Endometrial microvascular endothelial cells (primary cell): ENCODE data around the gene COBL. TPM values are rescaled to one million over a fixed set of nuclear protein-coding genes. Genes with fewer than 3 reads are reported as not detected.

Experiments
- in situ Hi-C: cut with HindIII; loops from 2 replicates; pipeline ENCODE4 v1.10.0; 2017; ENCODE audit warnings: low sequenced_read_pairs, low pct_unique_long_range_greater_than_20kb; ENCODE audit errors: inconsistent ontology term
- total RNA-seq: library from RNA; depleted of rRNA; stranded (reverse); fragments of >200 nt; gene quantifications from one replicate; pipeline ENCODE4 v1.2.3, GENCODE V29; 2015; ENCODE audit errors: inconsistent ontology term

COBL gene
- total RNA-seq, 1 donor from 2014 or later: not detected

GRCh38 chr7:51144178-51144577, 172.4 kb downstream of the COBL start:
- in situ Hi-C loops: loop anchor here (25.0 kb wide), 3 partner anchors 332 to 707 kb away; no protein-coding TSS in a partner anchor

- in situ Hi-C loops: loop anchor here (25.0 kb wide), 3 partner anchors 331 to 706 kb away; no protein-coding TSS in a partner anchor
Measured at GRCh38 chr7:51142741-51143385, 173.7 kb downstream of the COBL start.

- in situ Hi-C loops: loop anchor here (25.0 kb wide), 3 partner anchors 329 to 704 kb away; no protein-coding TSS in a partner anchor
Measured at GRCh38 chr7:51141451-51142003, 175.1 kb downstream of the COBL start.

- in situ Hi-C loops: loop anchor here (25.0 kb wide), 3 partner anchors 328 to 703 kb away; no protein-coding TSS in a partner anchor
Measured at GRCh38 chr7:51140199-51141164, 176.1 kb downstream of the COBL start.

GRCh38 chr7:51139796-51140195, 176.8 kb downstream of the COBL start:
- in situ Hi-C loops: loop anchor here (10.0 to 25.0 kb wide), 4 partner anchors 185 to 702 kb away; no protein-coding TSS in a partner anchor

GRCh38 chr7:51138123-51139085, 178.2 kb downstream of the COBL start:
- in situ Hi-C loops: loop anchor here (10.0 to 25.0 kb wide), 4 partner anchors 184 to 701 kb away; no protein-coding TSS in a partner anchor

- in situ Hi-C loops: loop anchor here (10.0 to 25.0 kb wide), 4 partner anchors 181 to 698 kb away; no protein-coding TSS in a partner anchor
Measured at GRCh38 chr7:51135576-51135975, 181.0 kb downstream of the COBL start.

GRCh38 chr7:51134013-51134441, 182.6 kb downstream of the COBL start:
- in situ Hi-C loops: loop anchor here (10.0 to 25.0 kb wide), 4 partner anchors 179 to 697 kb away; no protein-coding TSS in a partner anchor

GRCh38 chr7:51132661-51133060, 183.9 kb downstream of the COBL start:
- in situ Hi-C loops: loop anchor here (10.0 to 25.0 kb wide), 4 partner anchors 178 to 695 kb away; no protein-coding TSS in a partner anchor

GRCh38 chr7:51129527-51130472, 186.8 kb downstream of the COBL start:
- in situ Hi-C loops: loop anchor here (10.0 to 25.0 kb wide), 4 partner anchors 175 to 692 kb away; no protein-coding TSS in a partner anchor

GRCh38 chr7:51128545-51129435, 187.8 kb downstream of the COBL start:
- in situ Hi-C loops: loop anchor here (25.0 kb wide), 3 partner anchors 316 to 691 kb away; no protein-coding TSS in a partner anchor

GRCh38 chr7:51127618-51127904, 189.0 kb downstream of the COBL start:
- in situ Hi-C loops: loop anchor here (25.0 kb wide), 3 partner anchors 315 to 690 kb away; no protein-coding TSS in a partner anchor

GRCh38 chr7:51126813-51127617, 189.6 kb downstream of the COBL start:
- in situ Hi-C loops: loop anchor here (25.0 kb wide), 3 partner anchors 315 to 690 kb away; no protein-coding TSS in a partner anchor

GRCh38 chr7:51126324-51126723, 190.3 kb downstream of the COBL start:
- in situ Hi-C loops: loop anchor here (25.0 kb wide), 3 partner anchors 314 to 689 kb away; no protein-coding TSS in a partner anchor

- in situ Hi-C loops: no loop called here
Measured at GRCh38 chr7:51124321-51124720, 192.3 kb downstream of the COBL start.
